ENCODE results near the gene CFAP298. TPM values are rescaled to one million over a fixed set of nuclear protein-coding genes. Genes with fewer than 3 reads are reported as not detected.

The CFAP298 gene
- total and polyA plus RNA-seq, 2 donors (not counting 1 experiment from before 2014, with no cell fraction given) = 22.0 to 29.2 TPM

- Histone ChIP-seq H3K4me3 (ENCODE audit: control extremely low read depth in 1 of 5, extremely low read depth in 1 of 5, insufficient read depth in 1 of 5, low read depth in 2 of 5, low read length in 4 of 5) (no peak overlapping the region), H3K36me3 (replicated peaks in 1 of 2; ENCODE audit: control extremely low read depth in 1 of 2, control insufficient read depth in 1 of 2, extremely low read depth in 1 of 2, insufficient read depth in 2 of 2, low read length in 1 of 2) (no peaks in the 10 kb centered on the region), H3K9me3 (ENCODE audit: control extremely low read depth in 1 of 3, control insufficient read depth in 2 of 3, insufficient read depth in 1 of 3, low read length in 2 of 3) (peaks cover 0 to 3% (median 0%) of the 10 kb centered on the region in 3 donors), H4K20me1 (ENCODE audit: control insufficient read depth, insufficient read depth, low read length, poor library complexity, severe bottlenecking) (no peaks in the 10 kb centered on the region), H3K79me2 (ENCODE audit: control insufficient read depth, insufficient read depth, low read length) (no peaks in the 10 kb centered on the region), H3K27me3 (replicated peaks in 1 of 4; ENCODE audit: control extremely low read depth in 1 of 4, control insufficient read depth in 3 of 4, insufficient read depth in 4 of 4, low read length in 3 of 4) (peaks cover 0 to under 1% (median 0%) of the 10 kb centered on the region in 4 experiments), H3K9ac (ENCODE audit: low read length) (no peak overlapping the region), H3K4me2 (replicated peaks; ENCODE audit: low read depth, low read length, poor library complexity, severe bottlenecking) (no peak overlapping the region), H3K4me1 (ENCODE audit: control insufficient read depth in 2 of 2, insufficient read depth in 2 of 2, low read length in 2 of 2) (no peaks in the 10 kb centered on the region), H2AFZ (ENCODE audit: insufficient read depth, low read depth, low read length, poor library complexity, severe bottlenecking) (no peak overlapping the region), H3K27ac (ENCODE audit: low read length in 2 of 2) (no peak overlapping the region)
- DNase-seq (no peak), ATAC-seq (ENCODE audit: low read depth) (no peak)
- Mint-ChIP-seq H3K27me3 (peaks cover 26% of the 10 kb centered on the region), H3K4me3 (no peak overlapping the region), H3K9me3 (ENCODE audit: insufficient read depth) (peaks cover 8% of the 10 kb centered on the region), H3K27ac (no peak overlapping the region), H3K4me1 (no peaks in the 10 kb centered on the region)
- intact Hi-C loops (cut with micrococcal nuclease) = no loop called here
- ChIA-PET CTCF (interaction anchor here (1.7 kb wide), 1 partner anchor 8 kb away, joined by 4 read pairs; no protein-coding TSS in a partner anchor), POLR2A (no interaction called here)
- TF ChIP-seq EZH2 (IDR thresholded peaks at IDR 0.05; ENCODE audit: borderline replicate concordance, insufficient read depth, low read depth, low read length, poor library complexity, severe bottlenecking) = no peak
- TF ChIP-seq, protein P1, sequence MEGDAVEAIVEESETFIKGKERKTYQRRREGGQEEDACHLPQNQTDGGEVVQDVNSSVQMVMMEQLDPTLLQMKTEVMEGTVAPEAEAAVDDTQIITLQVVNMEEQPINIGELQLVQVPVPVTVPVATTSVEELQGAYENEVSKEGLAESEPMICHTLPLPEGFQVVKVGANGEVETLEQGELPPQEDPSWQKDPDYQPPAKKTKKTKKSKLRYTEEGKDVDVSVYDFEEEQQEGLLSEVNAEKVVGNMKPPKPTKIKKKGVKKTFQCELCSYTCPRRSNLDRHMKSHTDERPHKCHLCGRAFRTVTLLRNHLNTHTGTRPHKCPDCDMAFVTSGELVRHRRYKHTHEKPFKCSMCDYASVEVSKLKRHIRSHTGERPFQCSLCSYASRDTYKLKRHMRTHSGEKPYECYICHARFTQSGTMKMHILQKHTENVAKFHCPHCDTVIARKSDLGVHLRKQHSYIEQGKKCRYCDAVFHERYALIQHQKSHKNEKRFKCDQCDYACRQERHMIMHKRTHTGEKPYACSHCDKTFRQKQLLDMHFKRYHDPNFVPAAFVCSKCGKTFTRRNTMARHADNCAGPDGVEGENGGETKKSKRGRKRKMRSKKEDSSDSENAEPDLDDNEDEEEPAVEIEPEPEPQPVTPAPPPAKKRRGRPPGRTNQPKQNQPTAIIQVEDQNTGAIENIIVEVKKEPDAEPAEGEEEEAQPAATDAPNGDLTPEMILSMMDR (IDR thresholded peaks at IDR 0.05) = no peak
- WGBS (ENCODE audit: insufficient coverage) = no CpG with 5 or more reads among the region's 3 CpGs
Observed at GRCh38 chr21:32560896-32561295, 51.3 kb downstream of the CFAP298 start.

- no peak overlapping the region for H3K9ac ChIP-seq (ENCODE audit: low read length)
- H3K36me3 ChIP-seq (replicated peaks in 1 of 2; ENCODE audit: control extremely low read depth in 1 of 2, control insufficient read depth in 1 of 2, extremely low read depth in 1 of 2, insufficient read depth in 2 of 2, low read length in 1 of 2) = no peaks in the 10 kb centered on the region
- Mint-ChIP-seq H3K4me1 (no peaks in the 10 kb centered on the region), H3K4me3 (no peak overlapping the region), H3K27me3 (peaks cover 17% of the 10 kb centered on the region), H3K9me3 (ENCODE audit: insufficient read depth) (no peaks in the 10 kb centered on the region), H3K27ac (no peak overlapping the region)
- no peaks in the 10 kb centered on the region for H4K20me1 ChIP-seq (ENCODE audit: control insufficient read depth, insufficient read depth, low read length, poor library complexity, severe bottlenecking)
- 100% methylated on average over 3 of the region's 6 CpGs for WGBS (ENCODE audit: insufficient coverage)
- no peak for TF ChIP-seq EZH2 (IDR thresholded peaks at IDR 0.05; ENCODE audit: borderline replicate concordance, insufficient read depth, low read depth, low read length, poor library complexity, severe bottlenecking)
- TF ChIP-seq, protein P1 (IDR thresholded peaks at IDR 0.05) = no peak
- H3K4me3 ChIP-seq (ENCODE audit: control extremely low read depth in 1 of 5, extremely low read depth in 1 of 5, insufficient read depth in 1 of 5, low read depth in 2 of 5, low read length in 4 of 5) = no peak overlapping the region
- DNase-seq = no peak
- no peaks in the 10 kb centered on the region for H3K4me1 ChIP-seq (ENCODE audit: control insufficient read depth in 2 of 2, insufficient read depth in 2 of 2, low read length in 2 of 2)
- no peak overlapping the region for H3K4me2 ChIP-seq (replicated peaks; ENCODE audit: low read depth, low read length, poor library complexity, severe bottlenecking)
- intact Hi-C loops (cut with micrococcal nuclease) = no loop called here
- no peak for ATAC-seq (ENCODE audit: low read depth)
- no peak overlapping the region for H2AFZ ChIP-seq (ENCODE audit: insufficient read depth, low read depth, low read length, poor library complexity, severe bottlenecking)
- H3K27ac ChIP-seq (ENCODE audit: low read length in 2 of 2) = no peak overlapping the region
- H3K27me3 ChIP-seq (replicated peaks in 1 of 4; ENCODE audit: control extremely low read depth in 1 of 4, control insufficient read depth in 3 of 4, insufficient read depth in 4 of 4, low read length in 3 of 4) = no peaks in the 10 kb centered on the region
- H3K9me3 ChIP-seq (ENCODE audit: control extremely low read depth in 1 of 3, control insufficient read depth in 2 of 3, insufficient read depth in 1 of 3, low read length in 2 of 3) = no peaks in the 10 kb centered on the region
- ChIA-PET CTCF (no interaction called here), POLR2A (no interaction called here)
- no peaks in the 10 kb centered on the region for H3K79me2 ChIP-seq (ENCODE audit: control insufficient read depth, insufficient read depth, low read length)
Observed at GRCh38 chr21:32559006-32559610, 53.1 kb downstream of the CFAP298 start.

Data from B cell (primary cell).